HepG2 (cell line): ENCODE data around the gene SPPL2B. TPM values are rescaled to one million over a fixed set of nuclear protein-coding genes. Genes with fewer than 3 reads are reported as not detected.

Source experiments
- DMAP1 ChIP-seq: IDR thresholded peaks from 2 replicates; pipeline ENCODE4 v1.6.1; 2016
- GABPA ChIP-seq, 2 experiments: IDR thresholded peaks; 2 replicates each; pipeline ENCODE4 v1.6.1; 2011 to 2016; ENCODE audit warnings: low read depth in 2 of 2, low read length in 1 of 2, missing biosample characterization in 1 of 2, missing genetic modification characterization in 1 of 2
- GATA4 ChIP-seq: sonication (generic); IDR thresholded peaks from 2 replicates; pipeline ENCODE4 v1.6.1; 2016; ENCODE audit warnings: antibody characterized with exemption, low read depth, borderline replicate concordance
- GTF2F1 ChIP-seq: fragments of 150-350 bp; IDR thresholded peaks from 2 replicates; pipeline ENCODE4 v1.6.1; 2014; ENCODE audit warnings: low read length
- KAT7 ChIP-seq: IDR thresholded peaks from 2 replicates; pipeline ENCODE4 v1.6.1; 2018; ENCODE audit warnings: borderline replicate concordance, missing compliant biosample characterization
- MBNL3 ChIP-seq: fragments of 250-450 bp; sonication (Bioruptor Pico); conservative IDR thresholded peaks from 2 replicates; pipeline ENCODE4 v1.8.0; 2022; ENCODE audit warnings: mild to moderate bottlenecking, inconsistent platforms
- MED8 ChIP-seq: sonication (generic); formaldehyde crosslinking; IDR thresholded peaks from 2 replicates; pipeline ENCODE4 v1.8.1; 2023; ENCODE audit warnings: mild to moderate bottlenecking, missing genetic modification reagents; ENCODE audit not compliant: insufficient replicate concordance
- PHF20 ChIP-seq: sonication (generic); formaldehyde crosslinking; IDR thresholded peaks from 2 replicates; pipeline ENCODE4 v1.5.0; 2020; ENCODE audit warnings: mild to moderate bottlenecking, missing genetic modification reagents
- SMAD1 ChIP-seq: sonication (generic); formaldehyde crosslinking; IDR thresholded peaks from 2 replicates; pipeline ENCODE4 v1.4.0; 2020; ENCODE audit warnings: missing genetic modification reagents, low read depth, mild to moderate bottlenecking, borderline replicate concordance
- SMARCE1 ChIP-seq: fragments of 450-650 bp; IDR thresholded peaks from 2 replicates; pipeline ENCODE4 v1.6.1; 2017; ENCODE audit warnings: borderline replicate concordance
- TMF1 ChIP-seq: sonication (generic); formaldehyde crosslinking; IDR thresholded peaks from 2 replicates; pipeline ENCODE4 v1.8.1; 2022; ENCODE audit warnings: low read depth, missing genetic modification reagents
- ZBTB1 ChIP-seq: sonication (generic); formaldehyde crosslinking; IDR thresholded peaks from 2 replicates; pipeline ENCODE4 v1.4.0; 2020; ENCODE audit warnings: missing genetic modification reagents, borderline replicate concordance
- ZFP36L2 ChIP-seq: sonication (generic); formaldehyde crosslinking; IDR thresholded peaks from 2 replicates; pipeline ENCODE4 v1.4.0; 2020; ENCODE audit warnings: missing genetic modification reagents
- ZNF10 ChIP-seq: sonication (generic); formaldehyde crosslinking; IDR thresholded peaks from 2 replicates; pipeline ENCODE4 v1.4.0; 2020; ENCODE audit warnings: mild to moderate bottlenecking, low read depth, missing genetic modification reagents, borderline replicate concordance
- ZNF224 ChIP-seq: sonication (generic); formaldehyde crosslinking; IDR thresholded peaks from 2 replicates; pipeline ENCODE4 v1.5.0; 2020; ENCODE audit warnings: mild to moderate bottlenecking, missing genetic modification reagents
- ZNF251 ChIP-seq: sonication (generic); formaldehyde crosslinking; IDR thresholded peaks from 2 replicates; pipeline ENCODE4 v1.9.0; 2021; ENCODE audit warnings: mild to moderate bottlenecking, missing genetic modification reagents
- ZNF33A ChIP-seq: sonication (generic); formaldehyde crosslinking; IDR thresholded peaks from 2 replicates; pipeline ENCODE4 v1.5.1; 2020; ENCODE audit warnings: missing genetic modification reagents, mild to moderate bottlenecking, moderate library complexity, borderline replicate concordance
- ZNF468 ChIP-seq: sonication (generic); formaldehyde crosslinking; IDR thresholded peaks from 2 replicates; pipeline ENCODE4 v1.8.0; 2022; ENCODE audit warnings: mild to moderate bottlenecking, moderate library complexity, missing genetic modification reagents
- ZNF501 ChIP-seq: sonication (generic); formaldehyde crosslinking; IDR thresholded peaks from 2 replicates; pipeline ENCODE4 v1.5.1; 2020; ENCODE audit warnings: mild to moderate bottlenecking, moderate library complexity, missing genetic modification reagents
- ZNF558 ChIP-seq: sonication (generic); formaldehyde crosslinking; IDR thresholded peaks from 2 replicates; pipeline ENCODE4 v1.9.0; 2022; ENCODE audit warnings: mild to moderate bottlenecking, missing genetic modification reagents, borderline replicate concordance
- ZNF772 ChIP-seq: sonication (generic); formaldehyde crosslinking; IDR thresholded peaks from 2 replicates; pipeline ENCODE4 v1.5.0; 2020; ENCODE audit warnings: mild to moderate bottlenecking, missing genetic modification reagents
- ZNF781 ChIP-seq: sonication (generic); formaldehyde crosslinking; IDR thresholded peaks from 2 replicates; pipeline ENCODE4 v1.5.1; 2020; ENCODE audit warnings: borderline replicate concordance, mild to moderate bottlenecking, missing genetic modification reagents; ENCODE audit errors: not compliant biosample characterization
- polyA plus RNA-seq, 8 experiments: library from polyadenylated mRNA; depleted of rRNA in 3 of 8; stranded (reverse) in 7 of 8; unstranded in 1 of 8; fragments of >200 nt; fragmentation: Illumina TruSeq in 4 of 8; extraction: Trizol in 4 of 8; gene quantifications; 2 replicates each; pipeline versions ENCODE4 v1.2.1 to v1.2.3, GENCODE V29; 2011 to 2016; ENCODE audit warnings: low read depth in 4 of 8, missing spikeins in 1 of 8, mixed read lengths in 1 of 8; ENCODE audit not compliant: insufficient read depth in 1 of 8
- total RNA-seq, 5 experiments: library from RNA; depleted of rRNA; stranded (reverse); fragments of >200 nt; fragmentation: Illumina TruSeq; extraction: Trizol; gene quantifications; 2 replicates each; pipeline ENCODE4 v1.2.3, GENCODE V29; 2016; ENCODE audit warnings: low read depth in 1 of 5
- TF ChIP-seq, protein P1 (sequence below): sonication (generic); formaldehyde crosslinking; IDR thresholded peaks from 2 replicates; pipeline ENCODE4 v1.4.0; 2020; ENCODE audit warnings: low read depth, mild to moderate bottlenecking, missing genetic modification reagents
- TF ChIP-seq, protein P2 (sequence below): sonication (generic); formaldehyde crosslinking; IDR thresholded peaks from 2 replicates; pipeline ENCODE4 v1.4.0; 2020; ENCODE audit warnings: missing genetic modification reagents
- TF ChIP-seq, protein P3 (sequence below): sonication (generic); formaldehyde crosslinking; IDR thresholded peaks from 2 replicates; pipeline ENCODE4 v1.4.0; 2020; ENCODE audit warnings: missing genetic modification reagents, borderline replicate concordance

SPPL2B gene
- total and polyA plus RNA-seq, 2 of the 13 experiments (the other 11 are each of a cell fraction or from before 2014, with no cell fraction given), result 14.9 to 15.2 TPM

DNA sequence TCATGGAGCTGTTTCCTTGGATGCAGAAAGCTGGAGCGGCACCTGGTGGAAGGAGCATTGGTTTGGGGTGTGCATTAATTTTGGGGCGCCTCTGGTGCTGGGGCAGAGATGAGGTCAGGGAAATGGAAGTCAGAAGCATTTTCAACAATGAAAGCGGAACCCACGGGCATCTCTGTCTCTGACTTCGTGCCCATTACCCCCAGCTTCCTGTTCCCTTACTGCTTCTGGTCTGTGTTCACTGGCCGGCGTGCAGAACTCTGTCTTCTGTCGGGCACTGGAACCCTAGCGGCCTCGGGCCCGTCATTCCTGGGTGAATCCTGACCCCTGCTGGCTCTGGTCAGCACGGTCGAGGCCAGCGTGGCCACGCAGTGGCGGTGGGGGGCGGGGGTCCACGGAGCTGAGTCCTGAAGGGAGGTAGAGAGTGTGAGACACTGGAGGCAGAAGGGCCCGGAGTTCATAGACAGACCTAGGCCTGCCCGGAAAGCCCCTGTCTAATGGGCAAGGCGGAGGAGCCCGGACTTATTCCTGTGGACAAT, 12.6 kb upstream of the SPPL2B start (continued):
- TF ChIP-seq, protein P1, sequence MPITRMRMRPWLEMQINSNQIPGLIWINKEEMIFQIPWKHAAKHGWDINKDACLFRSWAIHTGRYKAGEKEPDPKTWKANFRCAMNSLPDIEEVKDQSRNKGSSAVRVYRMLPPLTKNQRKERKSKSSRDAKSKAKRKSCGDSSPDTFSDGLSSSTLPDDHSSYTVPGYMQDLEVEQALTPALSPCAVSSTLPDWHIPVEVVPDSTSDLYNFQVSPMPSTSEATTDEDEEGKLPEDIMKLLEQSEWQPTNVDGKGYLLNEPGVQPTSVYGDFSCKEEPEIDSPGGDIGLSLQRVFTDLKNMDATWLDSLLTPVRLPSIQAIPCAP (CRISPR knock-in tag), result no peak
- TF ChIP-seq ZNF501 (CRISPR knock-in tag), result peak; percentile 81; the same call in 1 of the 2 replicates
- TF ChIP-seq TMF1 (CRISPR knock-in tag), result no peak
- no peak for TF ChIP-seq GATA4
- TF ChIP-seq GTF2F1, result no peak
- TF ChIP-seq ZBTB1, result no peak
- TF ChIP-seq ZNF10 (CRISPR knock-in tag), result no peak
- no peak for TF ChIP-seq ZNF468 (CRISPR knock-in tag)
- TF ChIP-seq, protein P2, sequence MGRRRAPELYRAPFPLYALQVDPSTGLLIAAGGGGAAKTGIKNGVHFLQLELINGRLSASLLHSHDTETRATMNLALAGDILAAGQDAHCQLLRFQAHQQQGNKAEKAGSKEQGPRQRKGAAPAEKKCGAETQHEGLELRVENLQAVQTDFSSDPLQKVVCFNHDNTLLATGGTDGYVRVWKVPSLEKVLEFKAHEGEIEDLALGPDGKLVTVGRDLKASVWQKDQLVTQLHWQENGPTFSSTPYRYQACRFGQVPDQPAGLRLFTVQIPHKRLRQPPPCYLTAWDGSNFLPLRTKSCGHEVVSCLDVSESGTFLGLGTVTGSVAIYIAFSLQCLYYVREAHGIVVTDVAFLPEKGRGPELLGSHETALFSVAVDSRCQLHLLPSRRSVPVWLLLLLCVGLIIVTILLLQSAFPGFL (CRISPR knock-in tag), result no peak
- no peak; the same call in 1 of the 2 replicates for TF ChIP-seq DMAP1 (CRISPR knock-in tag)
- TF ChIP-seq ZNF558 (CRISPR knock-in tag), result no peak
- TF ChIP-seq PHF20 (CRISPR knock-in tag), result no peak
- TF ChIP-seq MBNL3, result no peak
- 0 out of 2 replicates have a peak, but pooled peaks have one; percentile 37 for TF ChIP-seq KAT7 (CRISPR knock-in tag)
- TF ChIP-seq ZNF33A (CRISPR knock-in tag), result no peak
- TF ChIP-seq ZFP36L2 (CRISPR knock-in tag), result no peak
- no peak for TF ChIP-seq MED8 (CRISPR knock-in tag)
- TF ChIP-seq SMARCE1, result no peak
- TF ChIP-seq ZNF781 (CRISPR knock-in tag), result no peak
- peak; percentile 45; the same call in 1 of the 2 replicates for TF ChIP-seq SMAD1 (CRISPR knock-in tag)
- TF ChIP-seq ZNF772 (CRISPR knock-in tag), result peak; percentile 45; the same call in 1 of the 2 replicates
- TF ChIP-seq GABPA (IDR thresholded peaks at IDR 0.05; ENCODE audit: low read depth, low read length), result no peak
- peak; percentile 38 for TF ChIP-seq GABPA (CRISPR knock-in tag; IDR thresholded peaks at IDR 0.05; ENCODE audit: low read depth)
- TF ChIP-seq, protein P3, sequence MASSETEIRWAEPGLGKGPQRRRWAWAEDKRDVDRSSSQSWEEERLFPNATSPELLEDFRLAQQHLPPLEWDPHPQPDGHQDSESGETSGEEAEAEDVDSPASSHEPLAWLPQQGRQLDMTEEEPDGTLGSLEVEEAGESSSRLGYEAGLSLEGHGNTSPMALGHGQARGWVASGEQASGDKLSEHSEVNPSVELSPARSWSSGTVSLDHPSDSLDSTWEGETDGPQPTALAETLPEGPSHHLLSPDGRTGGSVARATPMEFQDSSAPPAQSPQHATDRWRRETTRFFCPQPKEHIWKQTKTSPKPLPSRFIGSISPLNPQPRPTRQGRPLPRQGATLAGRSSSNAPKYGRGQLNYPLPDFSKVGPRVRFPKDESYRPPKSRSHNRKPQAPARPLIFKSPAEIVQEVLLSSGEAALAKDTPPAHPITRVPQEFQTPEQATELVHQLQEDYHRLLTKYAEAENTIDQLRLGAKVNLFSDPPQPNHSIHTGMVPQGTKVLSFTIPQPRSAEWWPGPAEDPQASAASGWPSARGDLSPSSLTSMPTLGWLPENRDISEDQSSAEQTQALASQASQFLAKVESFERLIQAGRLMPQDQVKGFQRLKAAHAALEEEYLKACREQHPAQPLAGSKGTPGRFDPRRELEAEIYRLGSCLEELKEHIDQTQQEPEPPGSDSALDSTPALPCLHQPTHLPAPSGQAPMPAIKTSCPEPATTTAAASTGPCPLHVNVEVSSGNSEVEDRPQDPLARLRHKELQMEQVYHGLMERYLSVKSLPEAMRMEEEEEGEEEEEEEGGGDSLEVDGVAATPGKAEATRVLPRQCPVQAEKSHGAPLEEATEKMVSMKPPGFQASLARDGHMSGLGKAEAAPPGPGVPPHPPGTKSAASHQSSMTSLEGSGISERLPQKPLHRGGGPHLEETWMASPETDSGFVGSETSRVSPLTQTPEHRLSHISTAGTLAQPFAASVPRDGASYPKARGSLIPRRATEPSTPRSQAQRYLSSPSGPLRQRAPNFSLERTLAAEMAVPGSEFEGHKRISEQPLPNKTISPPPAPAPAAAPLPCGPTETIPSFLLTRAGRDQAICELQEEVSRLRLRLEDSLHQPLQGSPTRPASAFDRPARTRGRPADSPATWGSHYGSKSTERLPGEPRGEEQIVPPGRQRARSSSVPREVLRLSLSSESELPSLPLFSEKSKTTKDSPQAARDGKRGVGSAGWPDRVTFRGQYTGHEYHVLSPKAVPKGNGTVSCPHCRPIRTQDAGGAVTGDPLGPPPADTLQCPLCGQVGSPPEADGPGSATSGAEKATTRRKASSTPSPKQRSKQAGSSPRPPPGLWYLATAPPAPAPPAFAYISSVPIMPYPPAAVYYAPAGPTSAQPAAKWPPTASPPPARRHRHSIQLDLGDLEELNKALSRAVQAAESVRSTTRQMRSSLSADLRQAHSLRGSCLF (CRISPR knock-in tag), result no peak
- no peak for TF ChIP-seq ZNF251
- TF ChIP-seq ZNF224 (CRISPR knock-in tag), result no peak
